Body of pancreas (tissue), 4 donors: Measurements from ENCODE around the gene MRTFA.

Experiments used
- POLR2A ChIP-seq, 3 donors: fragments of 450-650 bp; IDR thresholded peaks; one replicate each; pipeline ENCODE4 v1.6.1; 2016; ENCODE audit warnings: antibody characterized with exemption in 3 of 3, mild to moderate bottlenecking in 2 of 3
- TF ChIP-seq, protein P1 (sequence below), 7 experiments: fragments of 450-650 bp in 4 of 7; fragments of 200-600 bp in 3 of 7; sonication (generic) in 3 of 7; IDR thresholded peaks; one replicate each; pipeline ENCODE4 v1.5.1; 2016 to 2019; ENCODE audit warnings: antibody characterized with exemption in 7 of 7

DNA sequence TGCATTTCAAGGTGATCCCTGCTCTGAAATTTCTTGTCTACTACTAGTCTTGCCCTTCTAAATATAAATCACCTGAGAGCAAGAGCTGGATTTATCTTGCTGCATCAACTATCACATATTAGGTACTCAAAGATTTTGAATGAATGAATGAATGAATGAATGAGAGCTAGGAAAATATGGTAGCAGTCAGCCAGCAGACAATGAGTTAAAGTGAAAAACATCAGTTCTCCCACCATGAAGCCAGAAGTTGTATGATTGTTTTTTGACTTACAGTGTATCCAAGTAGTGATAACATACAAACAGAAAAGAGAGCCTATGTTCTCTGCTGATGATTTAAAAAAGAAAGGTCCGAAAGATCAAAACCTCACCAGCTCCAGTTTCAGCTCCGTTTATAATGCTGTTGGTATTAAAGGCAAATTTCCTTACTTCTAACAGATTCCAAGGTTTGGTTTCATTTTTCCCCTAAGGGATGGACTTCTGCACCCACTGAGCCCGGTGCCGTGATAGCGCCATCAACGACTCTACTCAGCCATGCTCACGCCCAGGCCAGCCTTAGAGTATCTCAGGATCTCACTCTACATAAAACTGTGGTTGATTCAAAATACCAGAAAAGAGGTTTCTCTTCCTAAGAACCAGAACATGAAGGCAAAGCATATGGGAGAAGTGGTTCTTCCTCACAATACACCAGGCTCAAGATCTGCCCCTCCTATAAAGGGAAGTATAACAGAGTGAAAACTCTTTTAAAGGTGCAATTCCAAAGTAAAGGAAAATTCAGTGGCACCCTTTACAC, 174.1 kb downstream of the MRTFA start:
- TF ChIP-seq, protein P1, sequence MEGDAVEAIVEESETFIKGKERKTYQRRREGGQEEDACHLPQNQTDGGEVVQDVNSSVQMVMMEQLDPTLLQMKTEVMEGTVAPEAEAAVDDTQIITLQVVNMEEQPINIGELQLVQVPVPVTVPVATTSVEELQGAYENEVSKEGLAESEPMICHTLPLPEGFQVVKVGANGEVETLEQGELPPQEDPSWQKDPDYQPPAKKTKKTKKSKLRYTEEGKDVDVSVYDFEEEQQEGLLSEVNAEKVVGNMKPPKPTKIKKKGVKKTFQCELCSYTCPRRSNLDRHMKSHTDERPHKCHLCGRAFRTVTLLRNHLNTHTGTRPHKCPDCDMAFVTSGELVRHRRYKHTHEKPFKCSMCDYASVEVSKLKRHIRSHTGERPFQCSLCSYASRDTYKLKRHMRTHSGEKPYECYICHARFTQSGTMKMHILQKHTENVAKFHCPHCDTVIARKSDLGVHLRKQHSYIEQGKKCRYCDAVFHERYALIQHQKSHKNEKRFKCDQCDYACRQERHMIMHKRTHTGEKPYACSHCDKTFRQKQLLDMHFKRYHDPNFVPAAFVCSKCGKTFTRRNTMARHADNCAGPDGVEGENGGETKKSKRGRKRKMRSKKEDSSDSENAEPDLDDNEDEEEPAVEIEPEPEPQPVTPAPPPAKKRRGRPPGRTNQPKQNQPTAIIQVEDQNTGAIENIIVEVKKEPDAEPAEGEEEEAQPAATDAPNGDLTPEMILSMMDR (IDR thresholded peaks at IDR 0.05) = no peak
- TF ChIP-seq POLR2A (IDR thresholded peaks at IDR 0.05) = no peak
